Measurements from ENCODE around the gene MMP24OS. TPM values are rescaled to one million over a fixed set of nuclear protein-coding genes. Genes with fewer than 3 reads are reported as not detected.
"Not testable (repeated sequence)": the region's sequence is repeated elsewhere in the genome, so short reads cannot be mapped to it uniquely, and the experiment has no call there.

MMP24OS gene
- polyA plus RNA-seq, 4 donors: 27.5 to 54.7 (median 33.1) TPM

GRCh38 chr20:35260426-35260825, 17.5 kb downstream of the MMP24OS start:
- no peak for DNase-seq (ENCODE audit: low read depth in 4 of 4, low spot score in 3 of 4)

GRCh38 chr20:35257175-35257909, 20.6 kb downstream of the MMP24OS start:
- DNase-seq (ENCODE audit: low read depth in 4 of 4, low spot score in 3 of 4): no peak

DNA sequence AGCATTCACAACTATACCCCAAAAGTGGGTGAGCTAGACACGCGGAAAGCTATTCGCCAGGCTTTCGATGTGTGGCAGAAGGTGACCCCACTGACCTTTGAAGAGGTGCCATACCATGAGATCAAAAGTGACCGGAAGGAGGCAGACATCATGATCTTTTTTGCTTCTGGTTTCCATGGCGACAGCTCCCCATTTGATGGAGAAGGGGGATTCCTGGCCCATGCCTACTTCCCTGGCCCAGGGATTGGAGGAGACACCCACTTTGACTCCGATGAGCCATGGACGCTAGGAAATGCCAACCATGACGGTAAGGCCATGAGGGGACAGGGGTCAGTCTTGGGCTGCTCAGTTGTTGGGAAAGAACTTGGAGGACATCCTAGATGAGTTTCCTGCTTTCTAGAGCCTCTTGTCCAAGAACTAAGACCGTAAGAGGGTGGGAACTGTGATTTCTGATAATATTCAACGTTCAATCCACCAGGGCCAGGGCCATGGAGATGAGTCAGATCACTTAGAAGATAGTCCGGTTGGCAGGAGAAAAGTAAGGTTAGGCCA, 23.4 kb downstream of the MMP24OS start:
- no peak for DNase-seq (ENCODE audit: low read depth in 4 of 4, low spot score in 3 of 4)

DNA sequence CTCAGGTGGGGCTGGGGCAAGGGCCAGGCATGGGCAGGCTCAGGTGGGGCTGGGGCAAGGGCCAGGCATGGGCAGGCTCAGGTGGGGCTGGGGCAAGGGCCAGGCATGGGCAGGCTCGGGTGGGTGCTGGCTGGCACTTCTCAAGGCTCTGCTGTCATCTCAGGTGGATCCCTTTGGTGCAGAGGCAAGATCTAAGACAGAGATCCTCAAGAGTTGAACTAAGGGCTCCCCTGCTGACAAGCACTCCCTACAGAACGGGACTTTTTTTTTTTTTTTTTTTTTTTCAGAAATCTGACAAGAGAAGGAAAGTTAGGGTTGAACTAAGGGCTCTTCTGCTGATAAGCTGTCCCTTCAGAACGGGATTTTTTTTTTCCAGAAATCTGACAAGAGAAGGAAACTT, 24.9 kb downstream of the MMP24OS start:
- no peak for DNase-seq (ENCODE audit: low read depth in 4 of 4, low spot score in 3 of 4)

DNA sequence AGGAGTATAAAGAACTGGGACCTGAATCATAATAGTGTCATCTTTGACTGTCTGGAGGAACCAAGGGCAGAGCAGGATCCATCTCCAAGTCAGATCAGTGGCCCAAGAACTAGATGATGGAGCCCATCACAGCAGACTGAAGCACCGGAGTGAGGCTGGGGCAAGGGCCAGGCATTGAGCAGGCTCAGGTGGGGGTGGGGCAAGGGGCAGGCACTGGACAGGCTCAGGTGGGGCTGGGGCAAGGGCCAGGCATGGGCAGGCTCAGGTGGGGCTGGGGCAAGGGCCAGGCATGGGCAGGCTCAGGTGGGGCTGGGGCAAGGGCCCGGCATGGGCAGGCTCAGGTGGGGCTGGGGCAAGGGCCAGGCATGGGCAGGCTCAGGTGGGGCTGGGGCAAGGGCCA, 25.3 kb downstream of the MMP24OS start:
- DNase-seq (ENCODE audit: low read depth in 4 of 4, low spot score in 3 of 4): not testable (repeated sequence)

GRCh38 chr20:35252037-35252461, 25.9 kb downstream of the MMP24OS start:
- no peak for DNase-seq (ENCODE audit: low read depth in 4 of 4, low spot score in 3 of 4)

GRCh38 chr20:35251613-35251940, 26.3 kb downstream of the MMP24OS start:
- DNase-seq (ENCODE audit: low read depth in 4 of 4, low spot score in 3 of 4): no peak

GRCh38 chr20:35248641-35249475, 29.1 kb downstream of the MMP24OS start:
- DNase-seq (ENCODE audit: low read depth in 4 of 4, low spot score in 3 of 4): no peak

GRCh38 chr20:35246723-35247122, 31.2 kb downstream of the MMP24OS start:
- no peak for DNase-seq (ENCODE audit: low read depth in 4 of 4, low spot score in 3 of 4)

- no peak for DNase-seq (ENCODE audit: low read depth in 4 of 4, low spot score in 3 of 4)
Measured at GRCh38 chr20:35243986-35244385, 33.9 kb downstream of the MMP24OS start.

- no peak for DNase-seq (ENCODE audit: low read depth in 4 of 4, low spot score in 3 of 4)
Measured at GRCh38 chr20:35243317-35243716, 34.6 kb downstream of the MMP24OS start.

- no peak for DNase-seq (ENCODE audit: low read depth in 4 of 4, low spot score in 3 of 4)
Measured at GRCh38 chr20:35240811-35241293, 37.1 kb downstream of the MMP24OS start.

DNA sequence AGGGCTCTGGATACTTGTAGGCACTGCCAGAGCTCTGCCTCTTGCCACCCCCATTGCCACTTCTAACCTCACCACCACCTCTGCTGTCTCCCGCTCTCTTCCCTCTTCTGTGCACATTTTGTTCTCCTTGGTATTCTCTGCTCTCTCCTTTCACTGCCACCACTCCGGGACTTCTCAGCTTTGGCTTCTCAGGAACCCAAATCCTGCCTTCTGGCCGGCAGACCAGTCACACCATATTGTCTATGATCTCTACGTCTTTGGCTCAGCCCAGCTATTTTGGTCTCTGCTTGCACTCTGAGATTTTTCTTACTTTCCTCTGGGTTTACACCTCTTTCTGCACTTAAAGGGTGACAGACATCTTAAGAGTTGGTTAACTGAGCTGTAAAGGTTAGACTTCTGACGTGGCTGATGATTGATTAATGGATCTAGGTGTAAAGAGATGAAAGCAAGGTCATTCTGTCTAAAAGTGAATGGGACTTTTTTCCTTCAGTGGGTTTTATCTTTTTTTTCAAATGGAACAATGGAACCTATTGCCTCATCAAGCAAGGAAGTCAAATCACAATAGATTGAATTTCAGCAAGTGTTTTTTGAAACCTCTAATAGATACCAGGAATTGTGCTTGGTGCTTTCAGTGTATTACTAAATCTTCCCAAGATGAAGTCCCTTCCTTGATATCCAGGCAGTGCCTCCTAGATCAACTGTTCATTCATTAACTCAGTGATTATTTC, 37.7 kb downstream of the MMP24OS start:
- DNase-seq (ENCODE audit: low read depth in 4 of 4, low spot score in 3 of 4): no peak

DNA sequence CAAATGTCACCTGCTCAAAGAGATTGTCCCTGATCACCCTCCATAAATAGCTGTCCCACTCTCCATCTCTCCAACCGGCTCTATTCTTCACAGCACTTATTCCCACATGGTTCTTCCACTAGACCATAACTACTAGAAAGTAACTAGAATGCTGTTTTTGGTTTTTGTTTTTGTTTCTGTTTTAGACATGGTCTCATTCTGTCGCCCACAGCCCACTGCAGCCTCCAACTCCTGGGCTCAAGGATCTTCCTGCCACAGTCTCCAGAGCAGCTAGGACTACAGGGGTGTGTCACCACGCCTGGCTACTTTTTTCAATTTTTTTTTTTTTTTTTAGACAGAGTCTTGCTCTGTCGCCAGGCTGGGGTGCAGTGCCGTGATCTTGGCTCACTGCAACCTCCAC, 39.2 kb downstream of the MMP24OS start:
- DNase-seq (ENCODE audit: low read depth in 4 of 4, low spot score in 3 of 4): no peak

- no peak for DNase-seq (ENCODE audit: low read depth in 4 of 4, low spot score in 3 of 4)
Measured at GRCh38 chr20:35238170-35238569, 39.8 kb downstream of the MMP24OS start.

- DNase-seq (ENCODE audit: low read depth in 4 of 4, low spot score in 3 of 4): no peak
Measured at GRCh38 chr20:35237486-35237885, 40.4 kb downstream of the MMP24OS start.

- no peak for DNase-seq (ENCODE audit: low read depth in 4 of 4, low spot score in 3 of 4)
Measured at GRCh38 chr20:35235881-35236280, 42.0 kb downstream of the MMP24OS start.

- DNase-seq (ENCODE audit: low read depth in 4 of 4, low spot score in 3 of 4): no peak
Measured at GRCh38 chr20:35232575-35232974, 45.3 kb downstream of the MMP24OS start.

DNA sequence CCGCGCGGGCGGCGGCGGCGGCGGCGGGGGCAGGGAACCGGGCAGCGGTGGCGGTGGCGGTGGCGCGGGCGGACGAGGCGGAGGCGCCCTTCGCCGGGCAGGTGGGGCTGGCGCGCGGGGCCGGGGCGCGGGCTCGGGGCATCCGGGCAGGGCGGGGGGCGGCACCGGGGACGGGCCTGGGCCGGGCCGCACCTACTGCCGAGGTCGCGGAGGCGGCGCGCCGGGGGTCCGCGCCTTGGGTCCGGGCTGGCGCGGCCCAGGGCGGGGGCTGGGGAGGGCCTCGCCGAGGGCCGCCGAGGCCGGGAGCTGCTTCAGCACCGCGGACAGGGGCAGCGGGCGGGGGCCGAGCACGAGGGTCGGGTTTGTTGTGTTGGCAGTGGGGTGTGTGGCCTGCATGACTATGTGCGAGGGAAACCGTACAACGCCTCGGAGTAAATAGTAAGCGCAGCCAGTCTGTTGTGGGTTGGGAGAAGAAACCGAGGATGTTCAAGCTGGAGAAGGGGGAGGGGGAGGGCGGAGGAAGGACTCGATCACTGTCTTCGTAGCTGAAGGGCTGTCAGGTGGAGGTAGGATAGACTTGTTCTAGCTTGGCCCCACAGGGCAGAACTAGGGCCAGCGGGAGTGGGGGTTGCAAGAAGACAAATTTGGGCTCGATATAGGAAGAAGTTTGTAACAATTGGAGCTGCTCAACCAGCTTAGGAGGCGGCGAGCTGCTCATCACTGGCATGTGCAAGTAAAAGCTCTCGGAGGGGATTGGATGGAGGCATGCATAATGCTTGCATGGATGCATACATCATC, 50.8 kb downstream of the MMP24OS start:
- DNase-seq (ENCODE audit: low read depth in 4 of 4, low spot score in 3 of 4): peak in 2 of 4 donors; percentile 31 to 45

Measured in left renal pelvis (tissue), 4 donors.